ENCODE measurements around the gene CALML5. TPM values are rescaled to one million over a fixed set of nuclear protein-coding genes. Genes with fewer than 3 reads are reported as not detected.

CALML5 gene
- polyA plus RNA-seq, 1 donor from 2014 or later: not detected

- TF ChIP-seq EZH2 (IDR thresholded peaks at IDR 0.05; ENCODE audit: borderline replicate concordance, insufficient read depth, low read length, poor library complexity, severe bottlenecking) (no peak), EP300 (conservative IDR thresholded peaks at IDR 0.05; ENCODE audit: poor library complexity, severe bottlenecking) (no peak), MXI1 (conservative IDR thresholded peaks at IDR 0.05; ENCODE audit: poor library complexity, severe bottlenecking) (no peak), TAF1 (IDR thresholded peaks at IDR 0.05; ENCODE audit: low read depth) (no peak), POLR2AphosphoS5 (IDR thresholded peaks at IDR 0.05) (no peak), REST (IDR thresholded peaks at IDR 0.05; ENCODE audit: borderline replicate concordance) (no peak), SMC3 (conservative IDR thresholded peaks at IDR 0.05; ENCODE audit: poor library complexity) (no peak)
Measured at GRCh38 chr10:5461203-5461588, 38.2 kb downstream of the CALML5 start.

GRCh38 chr10:5460468-5461202 lies 38.7 kb downstream of the CALML5 start:
- Histone ChIP-seq H3K27me3 (ENCODE audit: insufficient read depth, low read depth, low read length) (no peaks in the 10 kb centered on the region), H2AFZ (ENCODE audit: low read depth, low read length) (no peak overlapping the region), H3K9me3 (ENCODE audit: low read length) (no peaks in the 10 kb centered on the region), H3F3A (ENCODE audit: insufficient read depth, low read length, poor library complexity, severe bottlenecking) (no peaks in the 10 kb centered on the region), H3K27ac (ENCODE audit: low read length) (no peak overlapping the region), H3K9ac (ENCODE audit: low read length) (no peak overlapping the region), H3K36me3 (ENCODE audit: insufficient read depth, low read length) (no peaks in the 10 kb centered on the region), H3K4me2 (ENCODE audit: low read length) (no peak overlapping the region), H3K9me2 (ENCODE audit: insufficient read depth, low read length) (no peaks in the 10 kb centered on the region), H3K4me3 (ENCODE audit: low read length) (no peak overlapping the region), H3K79me2 (replicated peaks; ENCODE audit: insufficient read depth, low read length) (no peaks in the 10 kb centered on the region), H4K20me1 (ENCODE audit: insufficient read depth) (no peaks in the 10 kb centered on the region)
- TF ChIP-seq SMC3 (conservative IDR thresholded peaks at IDR 0.05; ENCODE audit: poor library complexity): no peak

More at GRCh38 chr10:5461203-5461588, 38.2 kb downstream of the CALML5 start:
- Histone ChIP-seq H3K36me3 (ENCODE audit: insufficient read depth, low read length) (no peaks in the 10 kb centered on the region), H3F3A (ENCODE audit: insufficient read depth, low read length, poor library complexity, severe bottlenecking) (no peaks in the 10 kb centered on the region), H3K27ac (ENCODE audit: low read length) (no peak overlapping the region), H4K20me1 (ENCODE audit: insufficient read depth) (no peaks in the 10 kb centered on the region), H3K27me3 (ENCODE audit: insufficient read depth, low read depth, low read length) (no peaks in the 10 kb centered on the region), H3K4me2 (ENCODE audit: low read length) (no peak overlapping the region), H2AFZ (ENCODE audit: low read depth, low read length) (no peak overlapping the region), H3K79me2 (replicated peaks; ENCODE audit: insufficient read depth, low read length) (no peaks in the 10 kb centered on the region), H3K9me3 (ENCODE audit: low read length) (no peaks in the 10 kb centered on the region), H3K9me2 (ENCODE audit: insufficient read depth, low read length) (no peaks in the 10 kb centered on the region), H3K9ac (ENCODE audit: low read length) (no peak overlapping the region), H3K4me3 (ENCODE audit: low read length) (no peak overlapping the region)

GRCh38 chr10:5458949-5459747 lies 40.2 kb downstream of the CALML5 start:
- Histone ChIP-seq H3K36me3 (ENCODE audit: insufficient read depth, low read length) (no peaks in the 10 kb centered on the region), H3K27me3 (ENCODE audit: insufficient read depth, low read depth, low read length) (no peaks in the 10 kb centered on the region), H3F3A (ENCODE audit: insufficient read depth, low read length, poor library complexity, severe bottlenecking) (no peaks in the 10 kb centered on the region), H3K9me2 (ENCODE audit: insufficient read depth, low read length) (no peaks in the 10 kb centered on the region), H3K79me2 (replicated peaks; ENCODE audit: insufficient read depth, low read length) (no peaks in the 10 kb centered on the region), H2AFZ (ENCODE audit: low read depth, low read length) (no peak overlapping the region), H3K9ac (ENCODE audit: low read length) (no peak overlapping the region), H3K27ac (ENCODE audit: low read length) (no peak overlapping the region), H3K4me3 (ENCODE audit: low read length) (no peak overlapping the region), H3K9me3 (ENCODE audit: low read length) (no peaks in the 10 kb centered on the region), H4K20me1 (ENCODE audit: insufficient read depth) (no peaks in the 10 kb centered on the region), H3K4me2 (ENCODE audit: low read length) (no peak overlapping the region)
- no peak for TF ChIP-seq RAD21 (conservative IDR thresholded peaks at IDR 0.05)
- TF ChIP-seq REST (IDR thresholded peaks at IDR 0.05; ENCODE audit: borderline replicate concordance): no peak
- TF ChIP-seq MXI1 (conservative IDR thresholded peaks at IDR 0.05; ENCODE audit: poor library complexity, severe bottlenecking): no peak
- TF ChIP-seq EZH2 (IDR thresholded peaks at IDR 0.05; ENCODE audit: borderline replicate concordance, insufficient read depth, low read length, poor library complexity, severe bottlenecking): no peak
- no peak for TF ChIP-seq SMC3 (conservative IDR thresholded peaks at IDR 0.05; ENCODE audit: poor library complexity)
- no peak for TF ChIP-seq EP300 (conservative IDR thresholded peaks at IDR 0.05; ENCODE audit: poor library complexity, severe bottlenecking)
- TF ChIP-seq TAF1 (IDR thresholded peaks at IDR 0.05; ENCODE audit: low read depth): no peak
- TF ChIP-seq CTCF (IDR thresholded peaks at IDR 0.05; ENCODE audit: poor library complexity, severe bottlenecking): no peak
- no peak for TF ChIP-seq POLR2AphosphoS5 (IDR thresholded peaks at IDR 0.05)

Measured in neural cell (in vitro differentiated cells).